Tibial nerve (tissue), 3 donors: ENCODE data around the gene STYK1.

Source experiments
- EP300 ChIP-seq, 2 donors: sonication (generic); formaldehyde crosslinking; IDR thresholded peaks; one replicate each; pipeline ENCODE4 v1.6.1; 2017; ENCODE audit warnings: antibody characterized with exemption in 2 of 2, mild to moderate bottlenecking in 1 of 2
- POLR2A ChIP-seq, 2 donors: fragments of 450-650 bp; IDR thresholded peaks; one replicate each; pipeline ENCODE4 v1.6.1; 2017; ENCODE audit warnings: antibody characterized with exemption in 2 of 2, mild to moderate bottlenecking in 2 of 2, moderate library complexity in 2 of 2

- TF ChIP-seq POLR2A (IDR thresholded peaks at IDR 0.05) (no peak), EP300 (IDR thresholded peaks at IDR 0.05) (no peak)
These were observed 4.3 kb downstream of the STYK1 start for GRCh38 chr12:10669533-10669932.
